Myocyte (in vitro differentiated cells): ENCODE data around the gene CTNNBIP1. TPM values are rescaled to one million over a fixed set of nuclear protein-coding genes. Genes with fewer than 3 reads are reported as not detected.
A peak's percentile ranks its signal among the peaks of the same experiment; 100 is the strongest.

Source experiments
- DNase-seq: peaks from one replicate; pipeline ENCODE4 v3.0.0-alpha.2; 2012; ENCODE audit warnings: low read depth
- total RNA-seq: library from RNA; depleted of rRNA; stranded (reverse); fragments of >200 nt; gene quantifications from 2 replicates; pipeline ENCODE4 v1.2.3, GENCODE V29; 2014

Gene CTNNBIP1
- total RNA-seq, 1 donor from 2014 or later = 26.0 TPM

DNA sequence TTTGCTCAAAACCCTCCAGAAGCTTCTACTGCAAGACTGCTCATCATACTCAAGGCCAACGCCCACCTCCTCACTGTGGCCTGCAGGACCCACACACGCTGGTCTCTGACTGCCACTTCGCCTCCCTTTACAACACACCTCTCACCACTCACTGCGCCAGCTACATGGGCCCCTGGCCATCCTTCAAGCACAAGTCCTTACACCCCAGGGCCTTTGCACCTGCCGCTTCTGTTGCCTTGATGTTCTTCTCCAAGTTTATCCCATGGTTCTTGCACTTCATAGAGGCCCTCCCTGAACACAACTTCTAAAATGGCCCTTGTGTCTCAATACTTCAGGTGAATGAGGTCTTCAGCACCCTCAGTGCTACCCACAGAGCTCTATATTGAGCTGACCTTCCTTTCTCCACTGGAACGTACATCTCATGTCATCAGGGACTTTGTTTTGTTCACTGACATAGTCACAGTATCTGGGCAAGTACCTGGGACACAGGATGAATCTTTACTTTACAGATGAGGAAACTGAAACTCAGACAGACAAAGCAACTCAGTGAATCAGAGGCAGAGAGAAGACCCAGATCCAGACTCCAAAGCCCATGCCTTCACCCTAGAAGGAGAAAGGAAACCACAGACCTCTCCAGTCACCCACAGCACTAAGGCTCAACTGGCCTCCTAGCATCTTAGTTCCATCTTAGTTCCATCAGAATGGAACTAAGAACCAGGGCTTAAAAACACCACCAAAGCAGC, 51.6 kb downstream of the CTNNBIP1 start:
- DNase-seq = no peak

DNA sequence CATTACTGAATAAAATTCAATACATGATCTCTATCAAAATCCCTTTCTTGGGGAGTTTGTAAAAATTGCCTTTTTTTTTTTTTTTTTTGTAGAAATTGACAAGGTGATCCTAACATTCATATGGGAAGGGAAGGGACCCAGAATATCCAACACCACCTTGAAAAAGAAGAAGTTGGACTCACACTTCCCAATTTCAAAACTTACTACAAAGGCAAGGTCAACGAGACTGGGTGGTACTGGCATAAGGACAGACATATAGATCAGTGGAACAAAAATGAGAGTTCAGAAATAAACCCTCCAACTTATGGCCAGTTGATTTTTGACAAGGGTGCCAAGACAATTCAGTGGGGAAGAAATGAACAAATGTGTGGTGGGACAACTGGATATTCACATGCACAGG, 54.9 kb downstream of the CTNNBIP1 start:
- DNase-seq = no peak

DNA sequence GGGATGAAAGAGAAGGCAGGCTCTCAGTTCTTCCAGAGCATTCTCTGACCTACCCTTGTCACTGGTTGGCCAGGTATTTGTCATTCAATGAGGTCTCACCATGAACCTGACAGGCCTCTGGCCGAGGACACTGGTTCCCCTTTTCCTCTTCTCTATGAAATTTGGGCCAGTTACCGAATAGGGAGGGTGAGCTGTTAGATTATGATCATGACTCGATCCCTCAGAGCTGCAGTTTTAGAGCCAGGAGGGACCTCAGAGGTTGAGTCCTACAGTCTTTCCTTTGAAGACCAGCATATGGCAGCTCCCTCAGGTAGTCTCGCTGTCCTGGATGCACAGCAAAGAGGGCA, 56.8 kb downstream of the CTNNBIP1 start:
- DNase-seq = no peak

DNA sequence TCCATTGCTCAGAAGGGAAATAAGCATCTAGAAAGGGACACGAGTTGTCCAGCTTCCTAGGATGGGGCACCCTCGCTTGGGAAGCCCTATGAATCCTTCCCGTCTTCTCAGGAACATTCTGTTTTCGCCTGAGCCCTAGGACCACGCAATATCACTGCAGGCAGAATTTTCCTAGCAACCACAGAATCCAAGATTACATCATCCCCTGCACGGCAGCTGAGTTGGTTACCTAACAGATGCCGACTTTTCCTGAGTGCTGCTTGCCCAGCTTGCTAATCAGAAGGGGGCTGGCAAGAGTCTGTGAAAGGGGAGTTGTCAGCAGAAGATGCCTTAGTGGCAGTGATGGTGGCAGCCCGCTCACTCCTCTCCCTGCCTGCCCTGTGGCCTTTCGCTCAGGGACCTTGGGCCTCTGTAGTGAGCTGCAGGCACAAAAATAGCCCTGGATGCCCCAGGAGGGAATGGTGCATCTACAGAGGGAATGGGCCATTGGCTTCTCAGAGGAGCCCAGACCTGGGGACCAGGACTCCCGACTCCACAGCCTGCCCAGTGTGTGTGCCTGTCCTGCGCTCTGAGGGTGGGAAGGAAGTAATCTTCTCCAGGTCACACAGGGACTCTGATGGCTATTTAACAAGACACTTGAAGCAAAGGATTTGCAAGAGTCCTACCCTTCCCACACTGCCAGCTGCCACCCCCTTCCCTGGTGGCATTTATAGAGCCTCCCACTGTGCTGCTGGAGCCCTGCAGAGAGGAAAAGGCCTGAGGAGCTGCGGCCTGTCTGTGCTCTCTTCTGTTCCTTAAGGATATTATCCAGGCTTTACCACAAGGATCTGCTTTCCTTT, 57.4 kb downstream of the CTNNBIP1 start:
- peak; percentile 88 for DNase-seq

DNA sequence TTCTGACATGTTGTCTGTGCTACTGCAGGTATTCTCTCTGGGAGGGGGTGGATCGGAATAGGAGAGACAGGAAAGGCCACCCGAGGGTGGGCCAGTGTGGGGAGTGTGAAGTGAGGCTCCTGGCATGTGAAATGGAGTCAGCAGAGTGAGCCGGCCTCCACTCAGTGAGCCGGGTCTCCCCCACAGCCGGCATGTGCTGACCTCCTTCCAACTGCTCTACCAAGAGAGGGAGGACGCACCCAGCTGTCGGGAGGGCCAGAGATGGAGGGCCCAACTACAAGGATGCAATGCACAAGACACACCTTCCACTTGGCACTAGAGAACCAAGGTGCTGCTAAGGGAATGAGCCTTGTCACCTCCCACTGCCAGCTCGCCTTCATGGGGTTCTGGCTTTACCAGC, 58.1 kb downstream of the CTNNBIP1 start:
- no peak for DNase-seq

DNA sequence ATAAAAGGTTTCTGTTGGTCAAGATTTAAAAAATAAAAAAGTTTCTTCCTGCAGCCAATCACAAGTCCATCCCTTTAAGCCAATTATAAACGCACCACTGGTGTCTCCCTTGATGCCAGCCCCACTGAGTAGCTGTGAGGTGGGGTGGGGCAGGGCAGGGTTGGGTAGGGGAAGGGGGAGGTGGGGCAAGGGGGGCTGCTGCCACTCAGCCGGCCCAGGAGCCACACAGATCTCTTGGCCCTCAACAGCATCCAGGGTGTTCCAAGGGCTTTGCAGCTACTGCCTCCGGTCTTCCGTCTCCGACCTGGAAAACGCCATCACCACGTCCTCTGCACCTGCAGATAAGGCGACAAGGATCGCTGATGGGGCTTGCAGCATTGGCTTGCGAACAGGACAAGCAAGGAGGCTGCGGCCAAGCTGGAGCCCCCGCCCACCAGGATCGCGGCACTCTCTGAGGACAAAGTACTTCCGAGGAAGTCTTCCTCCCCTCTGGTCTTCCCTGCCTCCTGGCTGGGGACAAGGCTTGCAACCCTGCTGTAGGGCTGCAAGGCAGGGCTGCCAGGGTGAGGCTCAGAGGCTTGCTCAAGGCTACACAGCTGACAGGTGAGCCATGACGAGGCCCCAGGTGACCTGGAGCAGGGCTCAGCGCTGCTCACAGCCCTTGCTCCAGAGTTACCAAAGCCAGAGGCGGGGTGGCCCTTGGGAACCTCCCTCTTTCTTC, 59.5 kb downstream of the CTNNBIP1 start:
- DNase-seq = no peak

DNA sequence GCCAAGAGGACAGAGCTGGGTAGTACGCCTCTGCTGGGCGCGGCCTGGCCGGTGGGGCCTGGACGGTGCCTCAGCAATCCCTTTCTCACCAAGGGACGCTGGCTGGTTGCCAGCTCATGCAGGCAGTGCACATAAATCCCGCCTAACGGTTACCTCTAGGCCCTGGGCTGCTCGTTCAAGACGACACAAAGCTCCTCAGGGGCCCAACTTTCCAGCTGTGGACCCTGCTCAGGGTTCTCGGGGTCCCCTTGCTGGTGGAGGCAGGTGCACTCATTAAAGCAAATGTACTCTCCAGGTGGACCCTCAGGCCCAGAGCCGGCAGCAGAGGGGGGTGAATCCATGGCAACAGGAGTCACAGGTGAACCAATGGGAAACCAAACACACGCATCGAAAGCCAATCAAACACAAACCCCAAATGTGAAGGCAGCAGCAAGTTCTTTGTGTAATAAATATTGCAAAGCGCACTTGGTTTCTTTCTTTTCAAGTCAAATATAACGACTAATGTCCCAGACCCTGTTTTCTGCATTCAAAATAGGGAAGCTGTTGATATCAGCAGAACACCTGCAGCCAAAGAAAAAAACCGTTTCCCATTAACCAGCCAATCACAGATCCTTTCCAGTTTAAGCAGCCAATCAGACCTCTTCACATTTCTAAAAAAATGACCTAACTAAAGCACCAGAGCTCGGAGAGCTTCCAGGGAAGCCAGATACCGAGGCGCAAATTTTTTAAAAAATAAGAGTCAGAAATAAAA, 60.2 kb downstream of the CTNNBIP1 start:
- no peak for DNase-seq

DNA sequence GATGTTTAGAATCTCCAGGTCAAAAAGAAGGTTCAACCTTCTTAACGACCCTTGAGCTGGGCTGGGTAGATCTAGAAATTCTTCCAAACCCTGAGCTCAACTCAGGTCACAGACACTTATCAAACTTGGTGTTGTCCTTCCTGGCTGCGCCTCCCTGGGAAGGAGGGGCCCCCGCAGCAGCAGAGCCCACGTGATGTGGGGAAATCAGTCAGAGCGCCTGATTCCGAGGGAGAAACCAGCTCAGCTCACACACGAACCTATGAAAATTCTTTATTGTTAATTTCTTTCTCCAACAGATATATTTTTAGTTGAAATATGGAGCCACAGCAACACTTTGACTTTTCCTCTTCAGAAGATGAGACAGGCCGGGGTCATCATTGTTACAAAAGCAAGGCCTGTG, 62.0 kb downstream of the CTNNBIP1 start:
- DNase-seq = no peak

DNA sequence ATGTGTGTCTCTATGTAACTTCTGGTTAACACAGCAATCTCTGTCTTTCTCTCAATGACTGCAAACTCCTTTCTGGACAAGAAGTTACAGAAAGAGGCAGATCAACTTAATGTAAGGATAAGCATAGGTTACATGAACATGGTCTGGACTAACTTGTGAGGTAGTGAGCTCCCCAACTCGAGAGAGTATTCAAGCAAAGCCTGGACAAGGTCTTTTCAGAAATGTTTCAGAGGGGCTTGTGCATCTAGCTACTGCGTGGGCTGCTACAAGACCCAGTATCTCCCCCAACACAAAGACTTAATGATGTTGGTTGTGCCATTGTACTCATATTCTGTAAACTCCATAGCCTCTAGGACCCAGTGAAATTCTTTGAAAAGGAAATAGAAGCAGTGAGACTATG, 62.8 kb downstream of the CTNNBIP1 start:
- DNase-seq = no peak

DNA sequence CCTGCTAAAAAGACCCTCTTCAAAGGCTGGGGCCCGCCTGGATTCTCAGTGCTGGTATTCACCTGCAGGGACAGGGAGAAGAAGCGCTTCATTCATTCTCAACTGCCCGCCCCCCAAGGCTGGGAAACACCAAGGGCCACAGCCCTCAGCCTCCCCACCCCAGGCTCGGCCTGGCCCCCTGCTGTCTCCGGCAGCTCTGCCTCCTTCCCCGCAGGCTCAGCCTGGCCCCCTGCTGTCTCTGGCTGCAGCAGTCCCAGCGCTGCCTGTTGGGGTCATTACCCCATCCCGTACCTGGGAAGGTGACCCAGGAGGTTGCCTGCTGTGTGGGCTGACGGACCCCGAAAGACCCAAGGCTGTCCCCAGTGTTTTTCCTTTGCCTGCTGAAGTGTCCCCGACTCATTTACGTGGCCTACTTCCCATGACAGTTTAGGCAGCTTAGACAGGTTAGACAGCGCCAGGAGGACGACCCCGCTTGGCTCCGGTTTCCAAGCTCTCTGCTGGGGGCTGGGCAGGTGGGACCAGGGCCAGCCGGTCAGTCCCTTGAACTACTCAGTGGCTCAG, 63.4 kb downstream of the CTNNBIP1 start:
- DNase-seq = no peak

DNA sequence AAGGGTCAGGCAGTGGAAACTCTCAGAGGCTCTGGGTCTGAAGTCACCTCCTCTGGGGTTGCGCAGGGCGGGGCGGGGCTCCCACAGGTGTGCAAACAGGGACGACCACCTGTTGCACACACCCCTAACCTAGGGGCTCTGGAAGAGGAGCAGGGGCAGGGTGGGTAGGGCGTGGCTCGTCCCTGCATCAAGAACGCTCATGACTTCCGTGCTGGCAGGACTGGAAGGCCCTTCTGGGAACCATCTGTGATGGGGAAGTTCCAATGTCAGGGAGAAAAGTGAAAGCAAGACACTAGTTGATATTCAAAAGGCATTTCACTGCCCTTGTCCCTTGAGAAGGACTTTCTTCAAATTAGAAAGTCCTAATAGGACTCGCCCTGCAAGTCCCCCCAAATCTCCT, 64.2 kb downstream of the CTNNBIP1 start:
- no peak for DNase-seq

DNA sequence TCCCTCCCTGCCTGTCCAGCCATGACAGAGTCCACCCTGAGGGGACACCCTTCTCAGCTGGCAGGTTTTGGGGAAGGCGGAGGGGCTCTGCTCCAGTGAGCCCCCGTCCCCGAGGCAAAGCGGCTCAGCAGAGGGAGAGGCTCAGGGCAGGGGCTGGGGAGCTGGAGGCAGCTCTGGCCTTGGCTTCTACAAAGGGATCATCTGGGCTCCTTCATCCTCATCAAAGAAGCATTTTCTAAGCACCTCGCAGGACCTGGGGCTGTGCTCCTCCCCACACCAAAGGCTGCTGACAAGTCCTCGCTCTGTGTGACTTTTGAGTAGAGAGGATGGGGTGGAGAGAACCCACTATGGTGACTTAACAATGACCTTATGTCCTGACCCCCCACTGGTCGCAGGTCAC, 65.3 kb downstream of the CTNNBIP1 start:
- DNase-seq = no peak

DNA sequence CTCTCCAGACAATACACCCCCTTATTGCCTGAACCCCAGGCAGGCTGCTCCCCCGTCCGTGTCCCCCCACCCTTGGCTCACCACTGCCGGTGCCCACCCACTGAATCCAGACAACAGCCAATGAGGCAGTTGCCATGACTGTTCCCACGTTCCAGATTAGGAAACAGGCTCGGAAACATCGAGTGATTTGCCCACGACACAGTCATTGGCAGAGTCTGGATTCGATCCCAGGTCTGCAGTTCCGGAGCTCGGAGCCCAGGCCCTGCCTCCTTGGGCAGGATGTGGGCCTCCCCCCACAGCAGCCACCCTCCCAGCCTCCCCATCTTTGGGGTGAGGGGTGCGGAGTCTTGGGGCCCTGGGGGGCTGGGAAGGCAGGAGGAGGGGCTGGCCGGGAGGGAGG, 66.0 kb downstream of the CTNNBIP1 start:
- no peak for DNase-seq

DNA sequence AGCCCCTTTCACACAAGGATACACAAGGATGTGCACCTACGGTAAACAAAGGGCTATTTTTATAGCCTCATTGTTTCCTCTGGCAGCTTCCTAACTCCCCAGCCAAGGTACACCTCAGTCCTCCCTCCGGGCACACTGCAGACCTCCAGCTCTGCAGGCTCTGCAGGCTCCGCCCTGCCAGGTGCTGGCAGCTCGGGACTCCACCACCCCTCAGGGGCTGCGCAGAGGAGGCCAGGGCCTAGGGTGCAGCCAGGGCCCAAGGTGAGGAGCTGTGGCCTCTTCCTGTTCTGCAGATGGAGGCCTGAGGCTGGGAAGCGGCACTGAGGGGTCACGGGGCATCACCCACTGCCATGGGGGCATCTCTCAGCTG, 66.5 kb downstream of the CTNNBIP1 start:
- DNase-seq = no peak

DNA sequence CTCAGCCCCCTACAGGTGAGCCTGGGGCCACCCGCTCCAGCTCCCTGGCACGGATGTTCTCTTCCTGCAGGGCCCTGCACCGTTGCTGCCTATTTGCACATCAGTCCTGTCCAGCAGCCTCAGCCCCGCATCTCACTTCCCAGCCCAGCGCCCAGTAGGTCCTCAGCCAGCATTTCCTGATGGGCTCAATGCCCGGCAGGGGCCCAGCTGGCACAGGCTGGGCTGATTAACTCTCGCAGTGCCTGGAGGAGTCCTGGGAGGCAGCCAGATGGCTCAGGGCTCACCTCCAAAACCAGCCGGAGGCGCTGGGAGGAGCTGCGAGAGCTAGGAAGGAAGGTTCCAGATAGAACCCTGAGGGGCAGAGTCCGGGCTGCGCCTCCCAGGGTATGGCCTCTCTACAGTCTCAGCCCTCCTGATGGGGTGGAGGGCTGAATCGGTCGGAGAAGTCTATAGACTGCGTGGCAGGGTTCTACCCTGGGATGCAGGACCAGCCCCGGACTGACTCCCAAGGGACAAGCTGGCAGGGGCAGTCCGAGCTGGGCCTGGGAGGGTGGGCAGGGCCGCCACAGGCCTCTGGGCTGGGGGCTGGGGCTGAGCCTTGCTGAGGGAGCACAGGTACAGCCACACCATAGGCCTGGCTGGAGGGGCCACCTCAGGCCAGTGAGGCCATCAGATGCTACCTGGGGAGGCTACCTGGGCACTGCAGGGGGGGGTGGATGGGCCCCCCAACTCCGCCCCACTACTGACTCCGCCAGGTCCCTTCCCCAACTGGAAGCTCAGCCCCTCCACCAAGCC, 67.1 kb downstream of the CTNNBIP1 start:
- DNase-seq = no peak

DNA sequence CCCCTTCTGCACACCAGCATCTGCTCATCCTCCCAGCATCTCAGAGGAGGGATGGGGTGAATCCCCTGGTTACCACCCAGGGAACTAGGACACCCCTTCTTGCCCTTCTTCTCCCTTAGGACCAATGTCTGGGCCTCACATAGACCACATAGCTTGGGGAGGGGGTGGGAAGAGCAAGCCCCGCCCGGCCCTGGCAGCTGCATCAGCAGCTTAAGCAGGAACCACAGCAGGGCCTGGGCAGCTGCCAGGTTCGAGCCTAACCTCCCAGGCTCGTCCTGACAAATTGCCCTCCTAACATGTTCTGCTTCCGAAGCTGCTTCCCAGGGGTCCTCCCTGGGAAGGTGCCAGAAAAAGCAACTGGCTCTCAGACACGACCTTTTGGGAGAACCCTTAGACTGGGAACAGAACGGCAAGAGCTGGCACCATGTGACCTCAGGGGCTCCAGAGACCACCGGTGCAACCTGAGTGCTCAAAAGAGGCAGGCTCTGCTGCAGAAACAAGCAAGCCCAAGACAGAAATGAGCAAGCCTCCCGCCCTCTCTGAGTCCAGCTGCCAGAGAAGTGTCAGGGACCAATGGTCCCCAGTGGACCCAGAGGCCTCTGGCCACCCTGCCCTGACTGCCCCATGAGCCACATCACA, 67.9 kb downstream of the CTNNBIP1 start:
- DNase-seq = peak; percentile 86

DNA sequence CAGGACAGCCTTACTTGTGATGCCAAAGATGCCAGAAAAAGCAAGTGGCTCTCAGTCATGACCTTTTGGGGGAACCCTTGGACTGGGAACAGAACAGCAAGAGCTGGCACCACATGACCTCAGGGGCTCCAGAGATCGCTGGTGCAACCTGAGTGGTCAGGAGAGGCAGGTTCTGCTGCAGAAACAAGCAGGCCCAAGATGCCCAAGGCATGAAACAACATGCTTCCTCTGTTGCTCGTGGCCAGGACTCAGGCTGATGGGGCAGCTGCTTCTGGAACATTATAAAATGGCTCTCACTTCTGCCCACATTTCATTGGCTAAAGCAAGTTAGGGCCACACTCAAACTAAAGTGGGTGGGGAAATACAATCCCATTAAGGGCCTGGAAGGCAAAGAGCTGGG, 68.6 kb downstream of the CTNNBIP1 start:
- peak; percentile 44 for DNase-seq

DNA sequence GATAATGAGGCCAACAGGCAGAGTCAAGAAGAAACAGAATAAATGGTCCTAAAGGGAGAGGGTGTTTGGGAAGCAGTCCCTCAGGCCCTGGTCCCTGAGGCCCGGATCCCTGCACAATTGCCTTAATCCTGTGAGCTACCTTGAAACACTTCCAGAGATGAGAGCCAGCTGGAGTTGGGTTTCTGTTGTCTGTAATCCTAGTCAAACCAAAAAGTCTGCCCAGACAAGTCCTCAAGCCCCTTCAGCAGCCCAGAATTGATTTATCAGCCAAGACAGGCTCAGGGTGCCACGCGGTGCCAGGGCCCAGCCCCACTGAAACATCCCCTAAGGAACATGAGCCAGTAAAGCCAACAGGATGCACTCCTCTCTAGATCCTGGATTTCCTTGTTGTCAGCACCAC, 69.9 kb downstream of the CTNNBIP1 start:
- no peak for DNase-seq

DNA sequence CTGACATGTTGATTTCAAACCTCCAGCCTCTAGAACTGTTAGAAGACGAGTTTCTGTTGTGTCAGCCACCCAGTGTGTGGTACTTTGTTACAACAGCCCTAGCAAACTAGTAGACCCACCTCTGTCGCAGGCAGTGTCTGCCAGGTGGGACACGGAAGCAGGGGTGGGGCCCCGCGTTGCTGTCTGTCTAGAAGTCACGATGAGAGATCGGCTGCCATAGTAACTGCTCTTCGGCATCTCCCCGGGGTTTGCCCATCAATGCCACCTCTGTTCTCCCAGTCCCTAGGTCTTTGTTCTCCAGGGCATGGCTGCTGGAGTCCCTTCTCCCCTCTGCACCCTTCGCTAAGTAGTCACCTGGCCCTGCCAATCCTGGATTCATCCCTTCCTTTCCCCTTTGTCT, 71.1 kb downstream of the CTNNBIP1 start:
- DNase-seq = no peak

DNA sequence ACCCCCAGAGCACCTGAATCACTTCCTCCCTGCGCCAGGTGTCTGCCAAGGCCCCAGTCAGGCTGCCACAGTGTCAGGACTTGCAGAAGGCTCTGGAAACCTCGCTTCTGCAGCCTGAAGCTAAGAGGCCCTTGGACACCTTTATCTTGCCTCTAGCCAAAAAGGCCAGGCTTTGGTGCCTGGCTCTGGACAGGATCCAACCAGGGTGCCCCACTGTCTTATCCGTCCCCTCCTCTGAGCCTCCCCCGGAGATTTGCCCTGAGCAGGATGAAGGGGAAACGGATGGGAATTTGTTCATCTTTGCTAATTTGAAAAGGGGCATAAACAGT, 73.5 kb downstream of the CTNNBIP1 start:
- no peak for DNase-seq
